A673 (cell line): Measurements from ENCODE around the gene MYCT1. TPM values are rescaled to one million over a fixed set of nuclear protein-coding genes. Genes with fewer than 3 reads are reported as not detected.

Source experiments
- Bru-seq: library from RNA; stranded (reverse); fragments of 400-500 nt; gene quantifications from one replicate; lab custom pipeline; 2021; lab: Mats Ljungman, UMichigan
- BruChase-seq, 2 experiments: library from RNA; stranded (reverse); fragments of 400-500 nt; gene quantifications; one replicate each; lab custom pipeline; 2021; lab: Mats Ljungman, UMichigan
- BruUV-seq: library from RNA; stranded (reverse); fragments of 400-500 nt; replicated peaks from 2 replicates; lab custom pipeline; 2021; lab: Mats Ljungman, UMichigan
- CTCF ChIA-PET: fragments of 300-600 bp; sonication (Branson Sonifier 250); formaldehyde crosslinking; loops from one replicate; lab custom pipeline; 2022; ENCODE audit warnings: antibody characterized with exemption; lab: Charles Lee
- POLR2A ChIA-PET: fragments of 300-600 bp; sonication (Branson Sonifier 250); formaldehyde crosslinking; loops from one replicate; lab custom pipeline; 2022; ENCODE audit warnings: antibody characterized with exemption; ENCODE audit not compliant: low non-redundant PET; lab: Charles Lee
- DNase-seq: peaks from one replicate; pipeline ENCODE4 v3.0.0-alpha.2; 2015; ENCODE audit warnings: low spot score
- H3K27ac ChIP-seq: fragments of 200-600 bp; sonication (generic); 2 replicates; pipeline ENCODE4 v1.5.1; 2016; ENCODE audit warnings: mixed run types, low read depth, mild to moderate bottlenecking, mixed read lengths, antibody characterized with exemption, low read length; ENCODE audit not compliant: poor library complexity, severe bottlenecking
- H3K27me3 ChIP-seq: fragments of 200-600 bp; sonication (generic); replicated peaks from 2 replicates; pipeline ENCODE4 v1.6.1; 2017; ENCODE audit warnings: mixed run types, low read depth, mild to moderate bottlenecking, mixed read lengths, antibody characterized with exemption, low read length; ENCODE audit not compliant: insufficient read depth, poor library complexity
- H3K36me3 ChIP-seq: fragments of 200-600 bp; sonication (generic); 2 replicates; pipeline ENCODE4 v1.6.1; 2016; ENCODE audit warnings: mixed run types, mild to moderate bottlenecking, mixed read lengths, antibody characterized with exemption, low read length; ENCODE audit not compliant: insufficient read depth, poor library complexity, severe bottlenecking
- H3K4me1 ChIP-seq: fragments of 200-600 bp; sonication (generic); 2 replicates; pipeline ENCODE4 v1.6.1; 2017; ENCODE audit warnings: mixed run types, mild to moderate bottlenecking, mixed read lengths, antibody characterized with exemption, low read length; ENCODE audit not compliant: insufficient read depth, poor library complexity, severe bottlenecking
- H3K4me3 ChIP-seq: fragments of 200-600 bp; sonication (generic); 2 replicates; pipeline ENCODE4 v1.5.1; 2016; ENCODE audit warnings: low read depth, mixed run types, mild to moderate bottlenecking, mixed read lengths, low read length; ENCODE audit not compliant: poor library complexity, severe bottlenecking
- H3K9me3 ChIP-seq: fragments of 200-600 bp; sonication (generic); 2 replicates; pipeline ENCODE4 v1.6.1; 2016; ENCODE audit warnings: mixed run types, low read depth, mild to moderate bottlenecking, mixed read lengths, antibody characterized with exemption, low read length; ENCODE audit not compliant: poor library complexity, severe bottlenecking
- CTCF ChIP-seq: fragments of 300-800, 200-600 bp; sonication (generic); conservative IDR thresholded peaks from 2 replicates; pipeline ENCODE4 v1.5.1; 2017; ENCODE audit warnings: low read depth, mild to moderate bottlenecking, antibody characterized with exemption, low read length, moderate library complexity, mixed read lengths
- EZH2 ChIP-seq: fragments of 200-600 bp; sonication (generic); IDR thresholded peaks from 2 replicates; pipeline ENCODE4 v1.6.1; 2017; ENCODE audit warnings: borderline replicate concordance, low read depth, mild to moderate bottlenecking, mixed read lengths, antibody characterized with exemption, low read length; ENCODE audit not compliant: poor library complexity, severe bottlenecking
- intact Hi-C: fragments of 100-400 bp; cut with micrococcal nuclease; formaldehyde crosslinking; loops from one replicate; pipeline ENCODE4 v1.10.0; 2022; ENCODE audit not compliant: unreplicated experiment
- long read RNA-seq: library from polyadenylated mRNA; stranded (forward); transcript quantifications from one replicate; pipeline ENCODE4 v2.0.0, GENCODE V29; 2022
- total RNA-seq: library from RNA; stranded (reverse); gene quantifications from 2 replicates; pipeline ENCODE4 v1.2.3, GENCODE V29; 2021

Gene MYCT1
- total RNA-seq (not detected in 2 replicates), Bru-seq, nascent RNA (percentile 6 among the genes with signal in this experiment), BruChase-seq, experiment 1, labeled RNA remaining after a 2-hour chase (percentile 12 among the genes with signal in this experiment), BruChase-seq, experiment 2, labeled RNA remaining after a 6-hour chase (percentile 8 among the genes with signal in this experiment)
- long read RNA-seq = 0 reads

GRCh38 chr6:152697634-152698033 is at the start of gene MYCT1:
TSS of gene MYCT1 (plus strand) at chr6:152697897. CDS start at chr6:152697903, 6 bp downstream.
- no peaks in the 10 kb centered on the region for H3K9me3 ChIP-seq
- H3K27me3 ChIP-seq = peaks cover 37% of the 10 kb centered on the region
- intact Hi-C loops = no loop called here
- no peak within 1 kb of the TSS for H3K4me3 ChIP-seq
- POLR2A ChIA-PET = no interaction called here
- H3K4me1 ChIP-seq = no peaks in the 10 kb centered on the region
- DNase-seq = no peak
- no peak for TF ChIP-seq EZH2
- no peak for TF ChIP-seq CTCF
- H3K36me3 ChIP-seq = no peaks in the 10 kb centered on the region
- no peak within 1 kb of the TSS for H3K27ac ChIP-seq
- CTCF ChIA-PET = no interaction called here
- no TSS peak for BruUV-seq

GRCh38 chr6:152648105-152648504 is 49.6 kb upstream of the MYCT1 start:
- Histone ChIP-seq H3K27ac (no peak overlapping the region), H3K4me3 (no peak overlapping the region), H3K4me1 (no peaks in the 10 kb centered on the region), H3K9me3 (no peaks in the 10 kb centered on the region), H3K36me3 (no peaks in the 10 kb centered on the region), H3K27me3 (peaks cover 5% of the 10 kb centered on the region)
- ChIA-PET POLR2A (no interaction called here), CTCF (no interaction called here)
- TF ChIP-seq CTCF (no peak), EZH2 (no peak)
- DNase-seq = no peak
- no TSS peak for BruUV-seq
- intact Hi-C loops = no loop called here

GRCh38 chr6:152651986-152652385 is 45.7 kb upstream of the MYCT1 start:
- H3K9me3 ChIP-seq = no peaks in the 10 kb centered on the region
- H3K27me3 ChIP-seq = no peaks in the 10 kb centered on the region
- ChIA-PET POLR2A (no interaction called here), CTCF (no interaction called here)
- TF ChIP-seq CTCF (no peak), EZH2 (no peak)
- DNase-seq = no peak
- H3K4me3 ChIP-seq = no peak overlapping the region
- no peaks in the 10 kb centered on the region for H3K36me3 ChIP-seq
- BruUV-seq = no TSS peak
- H3K4me1 ChIP-seq = no peaks in the 10 kb centered on the region
- intact Hi-C loops = no loop called here
- no peak overlapping the region for H3K27ac ChIP-seq
